ENCODE results near the gene ASF1B. TPM values are rescaled to one million over a fixed set of nuclear protein-coding genes. Genes with fewer than 3 reads are reported as not detected.

The ASF1B gene
- total RNA-seq: 43.5 and 48.6 TPM in 2 replicates

DNA sequence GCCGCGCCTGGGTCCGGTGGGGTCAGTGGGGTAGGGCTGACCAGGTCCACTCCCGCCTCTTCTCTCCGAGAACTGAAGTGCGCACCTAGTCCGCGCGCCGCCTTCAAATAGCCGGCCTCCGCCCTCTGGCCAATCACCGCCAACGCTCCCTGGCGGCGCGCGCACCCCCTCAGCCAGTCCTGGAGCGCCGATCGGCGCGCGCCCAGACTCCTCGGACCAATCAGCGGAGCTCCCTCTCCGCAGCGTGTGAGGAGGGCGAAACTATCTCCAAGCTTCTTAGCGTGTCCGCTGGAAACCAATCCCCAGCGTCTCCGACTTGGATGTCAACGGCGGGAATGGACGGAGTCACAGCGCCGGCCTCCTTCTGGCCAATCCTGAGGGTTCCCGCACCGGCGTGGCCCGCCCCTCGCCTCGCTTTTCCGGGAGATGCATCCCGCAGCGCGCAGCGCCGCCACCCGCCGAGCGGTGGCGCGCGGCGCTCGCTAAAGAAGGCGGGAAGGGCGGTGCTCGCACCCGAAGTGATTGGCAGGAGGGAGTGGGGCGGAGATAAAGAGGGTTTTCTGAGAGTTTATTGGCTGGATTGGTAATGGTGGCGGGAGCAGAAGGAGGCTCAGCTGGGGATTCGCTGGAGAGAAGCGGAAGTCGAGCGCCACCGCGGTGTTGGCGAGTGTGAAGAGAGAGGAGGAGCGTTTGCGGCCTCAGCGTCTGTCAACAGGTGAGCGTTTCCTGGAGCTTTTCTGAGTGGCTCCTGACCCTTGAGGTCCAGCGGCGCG is at the start of gene ASF1B:
Gene ASF1B, minus strand, starts transcription at position 81 of the 773 bp plus-strand sequence. CDS start 133 bp downstream, outside the sequence.

DNA sequence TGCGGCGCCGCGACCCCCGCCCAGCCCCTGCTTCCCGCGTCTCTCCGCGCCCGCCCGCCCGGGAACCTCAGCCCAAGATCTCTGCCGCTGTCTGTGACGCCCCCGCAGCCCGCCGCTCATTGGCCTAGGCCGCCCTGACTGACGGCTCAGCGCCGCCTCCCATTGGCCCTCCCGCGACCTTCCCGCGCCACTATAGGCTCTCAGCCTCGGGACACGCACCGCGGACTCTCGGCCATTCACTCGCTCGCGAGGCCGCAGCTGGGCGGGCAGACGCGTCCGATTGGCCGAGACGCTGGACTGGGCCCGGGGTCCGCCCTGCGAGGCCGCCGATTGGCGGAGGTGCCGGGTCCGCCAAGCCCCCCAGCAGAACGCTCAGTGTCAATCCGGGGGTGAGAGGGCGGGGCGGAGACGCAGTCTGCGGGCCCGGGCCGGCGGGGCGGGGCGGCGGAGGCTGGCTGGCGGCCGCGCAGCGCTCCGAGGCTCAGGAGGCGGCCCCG is 18.7 kb downstream of the ASF1B start, which contains the start of gene PRKACA:
Gene PRKACA, minus strand, starts transcription at position 95 of the 497 bp plus-strand sequence. CDS start 215 bp downstream, outside the sequence.

DNA sequence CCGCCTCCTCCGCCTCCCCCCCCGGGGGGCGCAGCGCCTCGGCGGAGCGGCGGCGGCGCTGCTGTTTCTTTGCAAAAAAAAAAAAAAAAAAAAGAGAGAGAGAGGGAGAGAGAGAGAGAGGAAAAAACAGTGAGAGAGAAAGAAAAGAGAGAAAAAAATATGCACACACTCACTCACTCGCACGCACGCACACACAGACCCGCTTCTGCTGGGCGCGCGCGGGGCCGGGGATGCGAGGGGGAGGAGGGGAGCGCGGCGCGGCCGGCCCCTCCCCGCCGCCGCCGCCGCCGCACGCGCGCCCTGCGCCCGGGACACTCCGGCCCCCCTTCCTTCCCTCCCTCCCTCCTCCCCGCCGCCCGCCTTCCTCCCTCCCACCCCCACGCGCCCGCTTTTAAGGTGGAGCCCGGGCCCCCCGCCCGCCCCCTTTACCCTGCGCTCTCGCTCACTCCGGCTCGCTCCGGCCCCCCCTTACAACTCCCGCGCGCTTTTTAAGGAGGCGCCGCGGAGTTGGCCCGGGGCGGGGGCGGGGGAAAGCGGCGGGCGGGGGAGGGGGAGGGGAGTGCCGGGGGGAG is 45.8 kb downstream of the ASF1B start, which contains the start of gene SAMD1:
Gene SAMD1, minus strand, starts transcription at position 243 of the 572 bp plus-strand sequence.

DNA sequence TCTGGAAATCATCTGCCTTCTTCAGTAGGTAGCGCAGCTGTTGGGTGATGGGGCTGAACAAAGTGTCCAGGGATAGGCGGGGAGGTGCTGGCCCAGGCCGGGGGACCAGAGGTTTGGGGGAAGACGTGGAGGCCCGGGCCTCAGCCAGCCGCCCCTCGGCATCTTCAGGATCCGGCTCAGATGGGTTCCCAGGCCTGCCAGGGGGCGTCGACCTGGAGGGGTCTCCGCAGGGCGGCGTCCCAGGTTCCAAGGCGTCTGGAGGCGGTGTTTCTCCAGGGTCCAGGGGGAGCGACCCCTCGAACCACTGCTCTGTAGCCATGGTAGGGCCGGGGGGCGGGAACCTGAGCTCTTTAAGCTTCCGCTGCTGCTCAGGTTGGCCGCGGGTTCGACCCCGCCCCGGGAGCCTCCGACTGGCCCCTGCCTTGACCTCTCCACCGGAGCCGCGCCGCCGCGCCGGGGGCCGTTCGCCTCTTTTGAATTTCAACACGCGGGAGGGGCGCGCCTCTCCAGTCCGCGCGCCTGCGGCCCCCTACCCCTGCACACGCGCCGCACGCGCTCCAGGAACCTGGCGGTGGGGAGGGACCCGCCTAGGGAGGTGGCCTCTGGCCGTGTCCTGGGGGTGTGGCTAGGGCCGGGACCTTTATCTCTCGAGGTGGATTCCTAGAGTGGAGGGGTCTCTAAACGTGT is 50.9 kb downstream of the ASF1B start, which contains the start of gene C19orf67:
Gene C19orf67, minus strand, starts transcription at position 475 of the 687 bp plus-strand sequence. Its CDS starts 156 bp downstream, at position 319.

DNA sequence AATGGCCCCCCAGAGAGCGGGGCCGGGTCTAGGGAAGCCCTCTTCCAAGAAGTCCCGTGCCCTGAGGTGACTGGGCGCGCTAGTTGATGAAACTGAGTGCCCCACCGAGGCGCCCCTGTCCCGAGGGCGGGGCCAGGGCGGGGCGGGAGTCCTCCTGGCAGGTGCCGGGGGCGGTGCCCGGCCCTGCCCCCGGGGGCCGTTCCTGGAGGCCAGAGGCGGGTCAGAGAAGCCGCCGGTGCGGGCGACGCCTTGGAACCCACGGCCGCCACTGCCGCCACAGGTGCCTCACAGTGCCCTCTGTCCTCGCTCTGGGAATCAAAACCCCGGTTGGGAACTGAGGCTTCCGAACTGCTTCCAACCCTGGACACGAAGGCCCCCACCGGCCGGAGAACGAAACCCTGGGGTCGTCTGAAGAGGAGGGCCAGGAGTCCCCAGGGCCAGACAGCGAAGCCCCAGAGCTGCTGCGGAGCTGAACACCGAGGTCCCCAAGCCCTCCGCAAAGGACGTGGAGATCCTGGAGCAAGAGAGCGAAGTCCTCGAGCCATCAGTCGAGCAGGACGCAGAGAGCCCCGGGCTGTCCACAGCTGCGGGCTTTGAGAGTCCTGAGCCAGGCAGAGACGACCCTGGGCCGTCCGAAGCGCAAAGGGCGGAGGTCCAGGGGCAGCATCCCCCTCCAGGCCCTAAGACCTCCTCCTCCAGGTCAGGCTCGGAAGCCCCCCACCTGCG is 63.7 kb downstream of the ASF1B start, which contains the start of gene MISP3:
Gene MISP3, plus strand, starts transcription at position 252 of the 726 bp plus-strand sequence. CDS start 524 bp downstream, outside the sequence.

Other genes with a start within 250 kb of the ASF1B start
- 0.13 and 0.79 TPM in 2 replicates for gene BRME1, start 230.5 kb downstream of the ASF1B start, total RNA-seq
- 19.9 and 26.3 TPM in 2 replicates for gene CC2D1A, start 230.4 kb downstream of the ASF1B start, total RNA-seq
- 1.1 TPM in 1 of 2 replicates, not detected in the other for gene PODNL1, start 198.2 kb downstream of the ASF1B start, total RNA-seq
- gene DCAF15, start 184.1 kb downstream of the ASF1B start, total RNA-seq: 25.1 and 33.5 TPM in 2 replicates
- 3.7 and 4.6 TPM in 2 replicates for gene RFX1, start 130.3 kb downstream of the ASF1B start, total RNA-seq
- not detected in 2 replicates for gene RLN3, start 108.4 kb downstream of the ASF1B start, total RNA-seq
- gene IL27RA, start 104.8 kb downstream of the ASF1B start, total RNA-seq: 5.5 and 7.1 TPM in 2 replicates
- not detected in 2 replicates for gene PALM3, start 74.5 kb downstream of the ASF1B start, total RNA-seq
- gene MISP3, start 63.8 kb downstream of the ASF1B start, total RNA-seq: 0.05 and 1.00 TPM in 2 replicates
- gene C19orf67, start 50.8 kb downstream of the ASF1B start, total RNA-seq: not detected in 2 replicates
- gene SAMD1, start 45.8 kb downstream of the ASF1B start, total RNA-seq: 24.5 and 30.3 TPM in 2 replicates
- 79.1 and 83.7 TPM in 2 replicates for gene PRKACA, start 18.8 kb downstream of the ASF1B start, total RNA-seq
- gene ADGRL1, start 69.6 kb upstream of the ASF1B start, total RNA-seq: 0.73 and 3.2 TPM in 2 replicates
- gene ADGRE5, start 244.9 kb upstream of the ASF1B start, total RNA-seq: 15.0 and 20.1 TPM in 2 replicates